HG02884 (cell line): ENCODE measurements around the gene NME7.
"Not testable (repeated sequence)": the region's sequence is repeated elsewhere in the genome, so short reads cannot be mapped to it uniquely, and the experiment has no call there.

Experiments used
- ATAC-seq: cut with Tn5 transposase; IDR thresholded peaks from one replicate; pipeline ENCODE4 v1.9.1; 2021; ENCODE audit warnings: mild to moderate bottlenecking, moderate library complexity; ENCODE audit not compliant: unreplicated experiment

Gene NME7

GRCh38 chr1:169345511-169345910 is 22.1 kb downstream of the NME7 start:
- ATAC-seq: no peak

GRCh38 chr1:169342096-169342495 is 25.5 kb downstream of the NME7 start:
- not testable (repeated sequence) for ATAC-seq

- ATAC-seq: no peak
These were observed 26.7 kb downstream of the NME7 start for GRCh38 chr1:169340882-169341281.

GRCh38 chr1:169339773-169340172 is 27.8 kb downstream of the NME7 start:
- no peak for ATAC-seq

GRCh38 chr1:169338617-169339016 is 29.0 kb downstream of the NME7 start:
- ATAC-seq: no peak

GRCh38 chr1:169336947-169337715 is 30.5 kb downstream of the NME7 start:
- ATAC-seq: not testable (repeated sequence)

GRCh38 chr1:169334727-169335126 is 32.9 kb downstream of the NME7 start:
- not testable (repeated sequence) for ATAC-seq

- no peak for ATAC-seq
These were observed 36.7 kb downstream of the NME7 start for GRCh38 chr1:169330927-169331326.

- ATAC-seq: no peak
These were observed 38.2 kb downstream of the NME7 start for GRCh38 chr1:169329383-169329782.

GRCh38 chr1:169327875-169328274 is 39.7 kb downstream of the NME7 start:
- no peak for ATAC-seq

- peak; percentile 97 for ATAC-seq
These were observed 40.7 kb downstream of the NME7 start for GRCh38 chr1:169326956-169327268.

- peak; percentile 35 for ATAC-seq
These were observed 41.2 kb downstream of the NME7 start for GRCh38 chr1:169326261-169326955.

GRCh38 chr1:169325117-169325516 is 42.5 kb downstream of the NME7 start:
- ATAC-seq: no peak

- no peak for ATAC-seq
These were observed 45.5 kb downstream of the NME7 start for GRCh38 chr1:169322138-169322537.

GRCh38 chr1:169321539-169321938 is 46.1 kb downstream of the NME7 start:
- ATAC-seq: no peak

- ATAC-seq: no peak
These were observed 48.9 kb downstream of the NME7 start for GRCh38 chr1:169318536-169319244.

- no peak for ATAC-seq
These were observed 51.0 kb downstream of the NME7 start for GRCh38 chr1:169316556-169316955.

- no peak for ATAC-seq
These were observed 55.3 kb downstream of the NME7 start for GRCh38 chr1:169312084-169312954.

- ATAC-seq: peak; percentile 70
These were observed 58.1 kb downstream of the NME7 start for GRCh38 chr1:169309178-169310166.
